NCI-H2081 (cell line): ENCODE results near the gene NMRK2.
"Not testable (repeated sequence)": the region's sequence is repeated elsewhere in the genome, so short reads cannot be mapped to it uniquely, and the experiment has no call there.

Experiments
- DNase-seq, 2 experiments: peaks; one replicate each; lab custom pipeline; 2025; lab: John Stamatoyannopoulos, UW

Gene NMRK2

DNA sequence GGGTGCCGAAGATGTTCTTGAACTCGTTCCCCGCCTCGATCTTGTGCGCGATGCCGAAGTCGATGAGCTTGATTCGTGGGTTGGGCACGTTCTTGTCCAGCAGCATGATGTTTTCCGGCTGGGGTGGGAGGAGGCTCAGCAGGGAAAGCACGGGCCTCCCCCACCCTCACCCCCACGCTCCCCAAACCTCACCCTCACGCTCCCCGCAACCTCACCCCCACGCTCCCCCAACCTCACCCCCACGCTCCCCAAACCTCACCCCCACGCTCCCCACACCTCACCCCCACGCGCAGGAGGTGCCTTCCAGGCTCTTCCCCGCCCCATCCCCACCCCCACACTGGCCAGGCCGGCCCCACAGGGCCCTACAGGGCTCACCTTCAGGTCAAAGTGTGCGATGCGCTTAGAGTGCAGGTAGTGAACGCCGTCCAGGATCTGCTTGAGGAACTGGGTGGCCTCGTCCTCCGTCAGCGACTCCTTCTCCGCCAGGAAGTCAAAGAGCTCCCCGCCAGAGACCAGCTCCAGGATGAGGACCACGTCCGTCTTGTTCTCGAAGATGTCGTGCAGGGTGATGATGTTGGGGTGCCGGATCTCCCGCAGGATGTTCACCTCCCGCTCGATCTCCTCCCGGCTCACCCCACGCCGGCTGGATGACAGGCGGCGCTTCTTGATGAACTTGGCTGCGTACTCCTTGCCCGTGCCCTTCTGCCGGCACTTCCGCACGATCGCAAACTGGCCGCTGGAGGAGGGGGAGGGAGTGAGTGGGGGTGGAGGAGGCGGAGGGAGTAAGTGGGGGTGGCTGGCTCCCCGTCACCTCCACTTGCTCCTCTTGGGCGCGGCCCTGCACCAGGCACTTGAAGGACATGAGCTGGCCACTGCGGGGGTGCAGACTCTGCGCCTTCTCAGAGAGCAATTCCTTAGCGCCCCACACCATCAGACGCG is 31.7 kb downstream of the NMRK2 start:
- DNase-seq, result no peak

- DNase-seq, result peak; percentile 53 to 79
These were observed 33.5 kb downstream of the NMRK2 start for GRCh38 chr19:3966051-3967017.

- DNase-seq, result not testable (repeated sequence)
These were observed 35.1 kb downstream of the NMRK2 start for GRCh38 chr19:3967983-3968382.

DNA sequence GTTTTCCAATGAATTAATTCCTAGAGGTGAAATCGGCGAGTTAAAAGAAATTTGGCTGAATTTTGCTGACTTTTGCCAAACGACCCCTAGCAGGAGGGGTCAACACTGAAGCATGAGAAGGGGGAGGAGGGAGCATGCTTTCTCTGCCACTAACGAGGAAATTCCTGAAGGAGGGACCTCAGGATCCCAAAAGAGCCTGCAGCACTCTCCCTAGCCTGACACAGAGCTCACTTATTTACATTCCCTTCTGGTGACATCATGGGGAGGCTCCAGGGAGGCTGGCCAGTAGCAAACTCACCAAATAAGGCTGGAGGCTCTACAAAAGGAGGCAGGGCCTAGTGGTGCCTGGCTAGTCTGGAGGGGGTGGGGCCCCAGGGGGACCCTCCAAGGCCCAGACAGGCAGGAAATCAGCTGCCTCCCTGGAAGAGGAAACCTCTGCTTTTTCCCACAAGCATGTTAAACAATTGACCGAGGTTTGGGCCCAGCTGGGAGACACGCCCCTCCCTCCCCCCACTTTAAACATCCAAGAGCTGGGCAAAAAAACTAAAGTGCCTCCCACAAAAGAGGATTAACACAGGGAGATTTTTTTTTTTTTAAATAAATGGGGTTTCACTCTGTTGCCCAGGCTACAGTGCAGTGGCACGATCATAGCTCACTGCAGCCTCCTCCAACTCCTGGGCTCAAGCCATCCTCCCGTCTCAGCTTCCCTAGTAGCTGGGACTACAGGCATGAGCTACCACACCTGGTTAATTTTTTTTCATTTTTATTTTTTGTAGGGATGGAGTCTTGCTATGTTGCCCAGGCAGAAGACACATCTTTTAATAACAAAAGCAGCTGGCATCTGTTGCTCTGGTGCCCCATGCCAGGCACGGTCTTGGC is 35.9 kb downstream of the NMRK2 start:
- peak; percentile 48 to 72 for DNase-seq

- DNase-seq, result peak in 1 of 2 experiments; percentile 32
These were observed 36.8 kb downstream of the NMRK2 start for GRCh38 chr19:3969435-3970312.

GRCh38 chr19:3970313-3970807 is 37.5 kb downstream of the NMRK2 start:
- no peak for DNase-seq

GRCh38 chr19:3970808-3971598 is 38.1 kb downstream of the NMRK2 start, which contains the start of gene DAPK3:
DAPK3 (minus strand) TSS chr19:3971099; CDS start chr19:3969735, 1,364 bp downstream.
- DNase-seq, result peak; percentile 97 to 98

GRCh38 chr19:3975144-3975543 is 42.3 kb downstream of the NMRK2 start:
- DNase-seq, result no peak

DNA sequence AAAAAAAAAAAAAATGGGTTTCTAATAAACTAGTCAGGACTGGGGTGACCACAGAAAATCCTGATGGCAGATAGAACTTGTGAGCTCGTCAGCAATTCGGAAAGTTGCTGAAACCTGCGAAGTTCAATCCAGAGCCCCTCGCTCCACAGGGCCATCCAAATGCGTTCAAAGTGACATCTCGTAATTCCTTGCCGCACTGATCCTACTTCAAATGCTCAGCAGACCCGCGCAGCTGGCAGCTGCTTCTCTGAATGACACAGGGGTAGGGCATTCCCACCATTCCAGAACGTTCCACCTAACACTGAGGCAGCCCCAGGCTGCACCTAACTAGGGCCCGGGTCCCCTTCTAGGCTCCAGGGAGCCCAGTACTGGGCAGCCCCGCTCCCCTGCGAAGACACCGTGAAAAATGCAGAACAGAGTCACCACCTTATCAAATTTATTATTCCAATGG is 42.8 kb downstream of the NMRK2 start:
- no peak for DNase-seq

DNA sequence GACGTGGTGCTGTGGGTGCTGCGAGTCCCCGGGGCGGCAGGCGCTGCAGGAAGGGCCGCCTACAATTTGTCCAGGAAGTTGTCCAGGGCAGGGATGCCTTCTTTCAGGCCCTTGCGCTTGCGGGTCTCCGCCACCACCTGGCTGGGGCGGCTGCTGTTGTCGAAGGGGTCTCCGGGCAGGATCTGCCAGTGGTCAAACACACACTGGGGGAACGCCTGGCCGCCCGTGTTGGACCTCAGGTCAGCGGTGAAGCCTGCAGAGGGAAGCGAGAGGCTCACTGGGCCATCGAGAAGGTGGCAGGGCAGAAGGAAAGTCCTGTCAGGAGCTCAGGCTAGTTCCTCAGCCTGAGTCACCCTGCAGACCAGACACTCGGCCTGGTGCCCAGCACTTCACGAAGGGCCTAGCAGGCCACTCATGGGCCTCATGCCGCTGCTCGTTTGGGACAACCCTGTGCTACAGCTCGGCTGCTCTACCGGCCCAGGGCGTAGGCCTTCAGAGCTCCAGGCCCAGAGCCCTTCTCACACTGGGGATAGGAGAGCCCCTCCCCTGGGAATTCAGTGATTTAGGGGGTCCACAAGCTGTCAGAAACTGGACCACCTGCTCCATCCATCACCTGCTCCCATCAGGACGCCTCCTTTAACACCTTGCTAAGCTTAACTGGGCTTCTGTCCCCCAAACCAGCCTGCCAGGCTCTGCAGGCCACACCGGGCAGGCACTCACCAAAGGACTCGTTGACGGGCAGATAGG is 43.8 kb downstream of the NMRK2 start:
- no peak for DNase-seq

DNA sequence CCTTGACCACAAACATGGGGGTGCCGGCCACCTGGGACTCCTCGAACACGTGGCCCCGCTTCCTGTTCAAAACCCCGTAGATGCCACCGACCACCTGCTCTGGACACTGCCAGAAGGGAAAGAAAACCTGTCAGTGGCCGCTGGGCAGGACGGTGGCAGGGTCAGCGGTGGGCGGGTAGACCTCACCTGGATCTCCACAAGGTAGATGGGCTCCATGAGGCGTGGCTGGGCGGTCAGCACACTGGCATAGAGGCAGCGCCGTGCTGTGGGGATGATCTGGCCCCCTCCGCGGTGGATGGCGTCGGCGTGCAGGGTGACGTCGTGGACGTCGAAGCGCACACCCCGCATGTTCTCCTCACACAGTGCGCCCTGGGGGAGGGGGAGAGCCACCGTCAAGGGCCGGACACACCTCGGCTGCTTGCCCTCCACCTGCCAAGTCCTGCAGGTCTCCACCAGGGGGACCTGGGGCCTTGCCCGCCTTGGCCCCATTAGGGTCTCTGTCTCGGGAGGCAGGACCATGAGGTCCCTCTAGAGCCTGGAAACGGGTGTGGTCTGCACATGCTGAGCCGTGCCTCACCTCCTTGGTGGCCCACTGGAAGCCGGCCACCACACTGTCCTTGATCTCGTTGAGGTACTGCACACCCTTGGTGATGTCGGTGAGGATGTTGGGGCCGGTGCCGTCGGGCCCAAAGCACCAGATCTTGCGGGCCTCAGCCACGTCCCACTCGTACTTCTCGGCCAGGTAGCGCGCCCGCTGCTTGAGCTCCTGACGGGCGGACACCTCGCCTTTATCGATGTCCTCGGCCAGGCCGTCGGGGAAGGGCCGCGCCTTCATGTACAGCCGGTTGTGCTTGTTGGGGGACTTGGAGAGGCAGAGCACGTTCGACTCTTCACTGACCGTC is 44.6 kb downstream of the NMRK2 start:
- DNase-seq, result no peak

DNA sequence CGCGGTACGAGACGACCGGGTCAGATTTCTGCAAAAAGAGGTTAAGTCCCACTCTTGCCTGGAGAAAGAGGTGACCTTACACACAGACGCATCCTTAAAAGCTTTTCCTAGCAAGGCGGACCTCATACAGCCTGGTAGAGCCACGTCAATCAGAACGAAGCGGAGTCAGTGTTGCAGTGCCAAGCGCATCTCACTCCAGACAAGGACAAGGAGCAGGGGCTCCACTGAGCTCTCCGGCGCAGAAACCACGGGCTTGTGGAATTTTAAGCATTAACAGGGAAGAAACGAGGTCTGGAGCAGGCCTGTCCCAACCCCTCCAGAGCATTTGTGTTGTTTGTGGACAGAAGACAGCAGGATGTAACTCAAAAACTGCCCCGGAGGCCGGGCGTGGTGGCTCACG is 45.3 kb downstream of the NMRK2 start:
- DNase-seq, result no peak

DNA sequence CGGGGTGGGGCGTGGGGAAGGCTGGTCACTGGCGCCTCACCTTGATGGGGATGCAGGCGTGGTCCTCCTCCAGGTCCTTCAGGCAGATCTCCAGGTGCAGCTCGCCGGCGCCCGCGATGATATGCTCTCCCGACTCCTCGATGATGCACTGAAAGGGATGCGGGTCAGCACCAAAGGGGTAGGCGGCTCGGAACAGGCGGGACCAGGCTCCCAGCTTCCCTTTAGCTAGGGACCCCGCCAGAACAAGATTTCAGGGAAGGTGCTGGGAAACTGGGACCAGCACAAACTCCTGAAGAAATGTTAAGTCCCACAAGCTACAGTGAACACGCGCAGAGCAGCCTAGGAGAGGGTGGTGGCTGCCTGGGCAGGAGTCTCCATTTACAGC is 46.4 kb downstream of the NMRK2 start:
- no peak for DNase-seq

DNA sequence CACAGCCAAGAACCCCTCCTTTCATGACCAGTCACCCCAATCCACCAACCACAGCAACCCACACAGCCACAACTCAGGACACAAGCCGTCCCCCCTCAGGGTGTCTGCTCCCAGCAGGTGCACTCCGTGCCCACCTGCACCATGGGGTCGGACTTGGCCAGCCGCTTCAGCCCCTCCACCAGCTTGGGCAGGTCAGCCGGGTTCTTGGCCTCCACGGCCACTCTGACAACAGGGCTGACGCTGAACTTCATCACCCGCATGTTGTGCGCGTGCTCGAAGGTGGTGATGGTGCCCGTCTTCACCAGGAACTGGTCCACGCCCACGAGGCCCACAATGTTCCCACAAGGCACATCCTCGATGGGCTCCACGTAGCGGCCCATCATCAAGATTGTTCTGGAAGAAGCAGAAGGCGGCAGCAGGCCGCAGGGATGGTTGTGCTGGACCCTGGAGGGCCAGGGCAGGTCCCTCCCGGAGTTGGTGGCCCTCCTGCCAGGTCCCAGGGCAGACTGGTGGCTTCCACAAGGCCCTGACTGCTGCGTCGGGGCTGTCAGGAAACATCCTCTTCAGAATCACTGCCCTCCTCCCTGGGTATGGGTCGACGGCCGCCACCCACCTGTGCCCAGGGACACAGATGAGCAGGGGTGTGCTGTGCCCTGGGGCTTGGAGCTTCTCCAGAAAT is 46.9 kb downstream of the NMRK2 start:
- no peak for DNase-seq

DNA sequence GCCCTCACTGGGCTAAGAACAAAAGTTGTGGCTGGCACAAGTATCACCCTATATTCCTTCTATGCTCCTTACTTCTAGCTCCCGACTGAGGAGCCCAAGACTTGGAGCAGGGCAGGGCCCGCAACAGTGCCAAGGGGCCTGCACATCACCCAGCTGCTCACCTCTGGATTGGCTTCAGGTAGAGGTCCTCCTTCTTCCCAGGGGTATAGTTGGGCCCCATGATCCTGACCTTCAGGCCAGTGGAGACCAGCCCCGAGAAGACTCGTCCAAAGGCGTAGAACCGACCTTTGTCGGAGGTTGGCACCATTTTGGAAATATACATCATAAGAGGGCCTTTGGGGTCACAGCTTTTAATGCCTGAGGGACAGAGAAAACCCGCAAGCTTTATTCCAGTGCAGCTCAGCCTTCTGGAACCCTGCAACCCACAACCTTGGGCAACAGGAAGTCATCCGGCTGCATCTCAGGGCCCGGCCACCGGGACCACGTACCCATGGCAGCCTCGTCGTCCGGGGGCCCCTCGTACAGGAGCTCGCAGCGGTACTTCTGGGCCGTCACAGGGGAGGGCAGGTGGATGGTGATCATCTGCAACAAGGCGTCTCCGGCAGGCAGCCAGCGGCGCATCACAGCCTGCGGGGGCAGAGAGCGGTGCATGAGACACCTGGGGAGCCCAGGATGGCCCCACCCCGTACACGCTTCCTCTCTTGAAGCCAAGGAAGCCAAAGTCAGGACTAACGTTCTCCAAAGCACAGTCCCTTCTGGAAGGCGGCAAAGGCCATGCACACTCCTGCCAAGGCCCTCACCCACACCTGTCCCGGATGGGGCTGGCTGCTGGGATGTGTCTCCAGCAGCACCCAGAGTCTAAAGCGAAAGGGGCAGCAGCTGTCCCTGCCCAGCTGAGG is 47.7 kb downstream of the NMRK2 start:
- no peak for DNase-seq

GRCh38 chr19:3981373-3981735 is 48.5 kb downstream of the NMRK2 start:
- no peak for DNase-seq
